Gastrocnemius medialis (tissue), 4 donors: ENCODE data around the gene ERFL.

Source experiments
- CTCF ChIP-seq, 5 experiments: fragments of 450-650 bp in 3 of 5; fragments of 200-600 bp in 2 of 5; sonication (generic) in 2 of 5; IDR thresholded peaks in 4 of 5; conservative IDR thresholded peaks in 1 of 5; 1 replicate in 4 of 5; 2 replicates in 1 of 5; pipeline ENCODE4 v1.5.1; 2016 to 2019; ENCODE audit warnings: antibody characterized with exemption in 5 of 5, mild to moderate bottlenecking in 3 of 5, moderate library complexity in 3 of 5
- POLR2A ChIP-seq, 2 donors: fragments of 450-650 bp; IDR thresholded peaks; one replicate each; pipeline ENCODE4 v1.6.1; 2017; ENCODE audit warnings: antibody characterized with exemption in 2 of 2, mild to moderate bottlenecking in 2 of 2, moderate library complexity in 2 of 2

- TF ChIP-seq CTCF (IDR thresholded peaks at IDR 0.05 in 4 of 5, conservative IDR thresholded peaks at IDR 0.05 in 1 of 5) (no peak), POLR2A (IDR thresholded peaks at IDR 0.05) (no peak)
Measured at GRCh38 chr19:41945135-41945766, 17.0 kb upstream of the ERFL start.
